ENCODE measurements around the gene TSC1. TPM values are rescaled to one million over a fixed set of nuclear protein-coding genes. Genes with fewer than 3 reads are reported as not detected.
A peak's percentile ranks its signal among the peaks of the same experiment; 100 is the strongest.

The TSC1 gene
- total and polyA plus RNA-seq, 10 of the 15 experiments (the other 5 are each of a cell fraction or from before 2014, with no cell fraction given): 4.0 to 48.0 (median 14.9) TPM

DNA sequence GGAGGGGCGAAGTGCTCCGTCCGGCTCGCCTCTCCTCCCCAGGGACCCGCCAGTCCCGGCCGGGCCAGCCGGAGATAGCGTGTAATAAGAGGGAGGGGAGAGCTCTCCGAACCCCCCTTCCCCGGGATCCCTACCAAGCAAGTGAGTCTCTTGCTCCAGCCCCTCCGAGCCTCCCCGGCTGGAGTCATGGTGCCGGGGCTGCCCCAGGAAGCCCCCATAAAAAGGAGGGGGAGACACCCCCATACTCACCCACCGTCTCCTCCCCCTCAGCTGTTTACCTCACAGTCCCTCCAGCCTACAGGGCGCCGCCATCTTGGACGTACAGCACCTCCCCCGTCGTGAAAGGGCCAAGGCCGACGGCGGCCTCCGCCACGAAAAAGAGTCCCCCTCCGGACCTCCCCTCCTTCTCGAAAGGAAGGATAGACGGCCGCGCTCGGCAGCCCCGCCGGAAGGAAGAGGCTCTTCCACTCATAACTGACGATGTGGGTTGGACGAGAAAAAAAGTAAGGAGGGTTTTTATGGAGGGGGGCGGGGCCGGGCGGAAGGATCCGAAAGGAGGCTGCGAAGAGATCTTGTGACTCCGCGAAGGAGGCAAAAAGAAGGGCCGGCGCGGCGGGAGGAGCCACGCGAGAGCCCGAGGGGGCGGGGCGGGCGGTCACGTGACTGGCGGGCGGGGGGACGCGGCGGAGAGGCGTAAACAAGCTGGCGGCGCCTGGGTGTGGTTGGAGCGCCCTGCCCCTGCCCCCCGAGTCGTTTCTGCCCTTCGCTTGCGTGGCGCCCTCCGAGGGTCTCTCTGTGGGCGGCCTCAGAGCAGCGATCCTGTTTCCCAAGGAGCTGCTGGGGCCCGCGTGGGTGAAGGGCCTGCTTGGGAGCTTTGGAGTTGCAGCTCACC lies at the start of gene TSC1 (continued):
- TF ChIP-seq, protein P1, sequence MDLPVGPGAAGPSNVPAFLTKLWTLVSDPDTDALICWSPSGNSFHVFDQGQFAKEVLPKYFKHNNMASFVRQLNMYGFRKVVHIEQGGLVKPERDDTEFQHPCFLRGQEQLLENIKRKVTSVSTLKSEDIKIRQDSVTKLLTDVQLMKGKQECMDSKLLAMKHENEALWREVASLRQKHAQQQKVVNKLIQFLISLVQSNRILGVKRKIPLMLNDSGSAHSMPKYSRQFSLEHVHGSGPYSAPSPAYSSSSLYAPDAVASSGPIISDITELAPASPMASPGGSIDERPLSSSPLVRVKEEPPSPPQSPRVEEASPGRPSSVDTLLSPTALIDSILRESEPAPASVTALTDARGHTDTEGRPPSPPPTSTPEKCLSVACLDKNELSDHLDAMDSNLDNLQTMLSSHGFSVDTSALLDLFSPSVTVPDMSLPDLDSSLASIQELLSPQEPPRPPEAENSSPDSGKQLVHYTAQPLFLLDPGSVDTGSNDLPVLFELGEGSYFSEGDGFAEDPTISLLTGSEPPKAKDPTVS (IDR thresholded peaks at IDR 0.05; ENCODE audit: low read depth, low read length): peak; percentile 83
- TF ChIP-seq, protein P2, sequence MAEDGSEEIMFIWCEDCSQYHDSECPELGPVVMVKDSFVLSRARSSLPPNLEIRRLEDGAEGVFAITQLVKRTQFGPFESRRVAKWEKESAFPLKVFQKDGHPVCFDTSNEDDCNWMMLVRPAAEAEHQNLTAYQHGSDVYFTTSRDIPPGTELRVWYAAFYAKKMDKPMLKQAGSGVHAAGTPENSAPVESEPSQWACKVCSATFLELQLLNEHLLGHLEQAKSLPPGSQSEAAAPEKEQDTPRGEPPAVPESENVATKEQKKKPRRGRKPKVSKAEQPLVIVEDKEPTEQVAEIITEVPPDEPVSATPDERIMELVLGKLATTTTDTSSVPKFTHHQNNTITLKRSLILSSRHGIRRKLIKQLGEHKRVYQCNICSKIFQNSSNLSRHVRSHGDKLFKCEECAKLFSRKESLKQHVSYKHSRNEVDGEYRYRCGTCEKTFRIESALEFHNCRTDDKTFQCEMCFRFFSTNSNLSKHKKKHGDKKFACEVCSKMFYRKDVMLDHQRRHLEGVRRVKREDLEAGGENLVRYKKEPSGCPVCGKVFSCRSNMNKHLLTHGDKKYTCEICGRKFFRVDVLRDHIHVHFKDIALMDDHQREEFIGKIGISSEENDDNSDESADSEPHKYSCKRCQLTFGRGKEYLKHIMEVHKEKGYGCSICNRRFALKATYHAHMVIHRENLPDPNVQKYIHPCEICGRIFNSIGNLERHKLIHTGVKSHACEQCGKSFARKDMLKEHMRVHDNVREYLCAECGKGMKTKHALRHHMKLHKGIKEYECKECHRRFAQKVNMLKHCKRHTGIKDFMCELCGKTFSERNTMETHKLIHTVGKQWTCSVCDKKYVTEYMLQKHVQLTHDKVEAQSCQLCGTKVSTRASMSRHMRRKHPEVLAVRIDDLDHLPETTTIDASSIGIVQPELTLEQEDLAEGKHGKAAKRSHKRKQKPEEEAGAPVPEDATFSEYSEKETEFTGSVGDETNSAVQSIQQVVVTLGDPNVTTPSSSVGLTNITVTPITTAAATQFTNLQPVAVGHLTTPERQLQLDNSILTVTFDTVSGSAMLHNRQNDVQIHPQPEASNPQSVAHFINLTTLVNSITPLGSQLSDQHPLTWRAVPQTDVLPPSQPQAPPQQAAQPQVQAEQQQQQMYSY (CRISPR knock-in tag; IDR thresholded peaks at IDR 0.05): no peak
- TF ChIP-seq, protein P3, sequence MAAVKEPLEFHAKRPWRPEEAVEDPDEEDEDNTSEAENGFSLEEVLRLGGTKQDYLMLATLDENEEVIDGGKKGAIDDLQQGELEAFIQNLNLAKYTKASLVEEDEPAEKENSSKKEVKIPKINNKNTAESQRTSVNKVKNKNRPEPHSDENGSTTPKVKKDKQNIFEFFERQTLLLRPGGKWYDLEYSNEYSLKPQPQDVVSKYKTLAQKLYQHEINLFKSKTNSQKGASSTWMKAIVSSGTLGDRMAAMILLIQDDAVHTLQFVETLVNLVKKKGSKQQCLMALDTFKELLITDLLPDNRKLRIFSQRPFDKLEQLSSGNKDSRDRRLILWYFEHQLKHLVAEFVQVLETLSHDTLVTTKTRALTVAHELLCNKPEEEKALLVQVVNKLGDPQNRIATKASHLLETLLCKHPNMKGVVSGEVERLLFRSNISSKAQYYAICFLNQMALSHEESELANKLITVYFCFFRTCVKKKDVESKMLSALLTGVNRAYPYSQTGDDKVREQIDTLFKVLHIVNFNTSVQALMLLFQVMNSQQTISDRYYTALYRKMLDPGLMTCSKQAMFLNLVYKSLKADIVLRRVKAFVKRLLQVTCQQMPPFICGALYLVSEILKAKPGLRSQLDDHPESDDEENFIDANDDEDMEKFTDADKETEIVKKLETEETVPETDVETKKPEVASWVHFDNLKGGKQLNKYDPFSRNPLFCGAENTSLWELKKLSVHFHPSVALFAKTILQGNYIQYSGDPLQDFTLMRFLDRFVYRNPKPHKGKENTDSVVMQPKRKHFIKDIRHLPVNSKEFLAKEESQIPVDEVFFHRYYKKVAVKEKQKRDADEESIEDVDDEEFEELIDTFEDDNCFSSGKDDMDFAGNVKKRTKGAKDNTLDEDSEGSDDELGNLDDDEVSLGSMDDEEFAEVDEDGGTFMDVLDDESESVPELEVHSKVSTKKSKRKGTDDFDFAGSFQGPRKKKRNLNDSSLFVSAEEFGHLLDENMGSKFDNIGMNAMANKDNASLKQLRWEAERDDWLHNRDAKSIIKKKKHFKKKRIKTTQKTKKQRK (IDR thresholded peaks at IDR 0.05; ENCODE audit: low read depth, low read length): no peak
- no peak for TF ChIP-seq CEBPB (IDR thresholded peaks at IDR 0.05; ENCODE audit: borderline replicate concordance in 1 of 2, low read depth in 2 of 2, low read length in 2 of 2)
- no peak for TF ChIP-seq ZBED1 (IDR thresholded peaks at IDR 0.05; ENCODE audit: borderline replicate concordance)
- 0 out of 2 replicates have a peak, but pooled peaks have one; percentile 19 for TF ChIP-seq EED (IDR thresholded peaks at IDR 0.05; ENCODE audit: low read depth)
- TF ChIP-seq, protein P4, sequence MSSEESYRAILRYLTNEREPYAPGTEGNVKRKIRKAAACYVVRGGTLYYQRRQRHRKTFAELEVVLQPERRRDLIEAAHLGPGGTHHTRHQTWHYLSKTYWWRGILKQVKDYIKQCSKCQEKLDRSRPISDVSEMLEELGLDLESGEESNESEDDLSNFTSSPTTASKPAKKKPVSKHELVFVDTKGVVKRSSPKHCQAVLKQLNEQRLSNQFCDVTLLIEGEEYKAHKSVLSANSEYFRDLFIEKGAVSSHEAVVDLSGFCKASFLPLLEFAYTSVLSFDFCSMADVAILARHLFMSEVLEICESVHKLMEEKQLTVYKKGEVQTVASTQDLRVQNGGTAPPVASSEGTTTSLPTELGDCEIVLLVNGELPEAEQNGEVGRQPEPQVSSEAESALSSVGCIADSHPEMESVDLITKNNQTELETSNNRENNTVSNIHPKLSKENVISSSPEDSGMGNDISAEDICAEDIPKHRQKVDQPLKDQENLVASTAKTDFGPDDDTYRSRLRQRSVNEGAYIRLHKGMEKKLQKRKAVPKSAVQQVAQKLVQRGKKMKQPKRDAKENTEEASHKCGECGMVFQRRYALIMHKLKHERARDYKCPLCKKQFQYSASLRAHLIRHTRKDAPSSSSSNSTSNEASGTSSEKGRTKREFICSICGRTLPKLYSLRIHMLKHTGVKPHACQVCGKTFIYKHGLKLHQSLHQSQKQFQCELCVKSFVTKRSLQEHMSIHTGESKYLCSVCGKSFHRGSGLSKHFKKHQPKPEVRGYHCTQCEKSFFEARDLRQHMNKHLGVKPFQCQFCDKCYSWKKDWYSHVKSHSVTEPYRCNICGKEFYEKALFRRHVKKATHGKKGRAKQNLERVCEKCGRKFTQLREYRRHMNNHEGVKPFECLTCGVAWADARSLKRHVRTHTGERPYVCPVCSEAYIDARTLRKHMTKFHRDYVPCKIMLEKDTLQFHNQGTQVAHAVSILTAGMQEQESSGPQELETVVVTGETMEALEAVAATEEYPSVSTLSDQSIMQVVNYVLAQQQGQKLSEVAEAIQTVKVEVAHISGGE (CRISPR knock-in tag; IDR thresholded peaks at IDR 0.05): no peak
- TF ChIP-seq, protein P5, sequence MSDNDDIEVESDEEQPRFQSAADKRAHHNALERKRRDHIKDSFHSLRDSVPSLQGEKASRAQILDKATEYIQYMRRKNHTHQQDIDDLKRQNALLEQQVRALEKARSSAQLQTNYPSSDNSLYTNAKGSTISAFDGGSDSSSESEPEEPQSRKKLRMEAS (IDR thresholded peaks at IDR 0.05; ENCODE audit: low read depth, low read length): peak; percentile 71; the same call in 1 of the 2 replicates
- TF ChIP-seq, protein P6, sequence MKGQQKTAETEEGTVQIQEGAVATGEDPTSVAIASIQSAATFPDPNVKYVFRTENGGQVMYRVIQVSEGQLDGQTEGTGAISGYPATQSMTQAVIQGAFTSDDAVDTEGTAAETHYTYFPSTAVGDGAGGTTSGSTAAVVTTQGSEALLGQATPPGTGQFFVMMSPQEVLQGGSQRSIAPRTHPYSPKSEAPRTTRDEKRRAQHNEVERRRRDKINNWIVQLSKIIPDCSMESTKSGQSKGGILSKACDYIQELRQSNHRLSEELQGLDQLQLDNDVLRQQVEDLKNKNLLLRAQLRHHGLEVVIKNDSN (IDR thresholded peaks at IDR 0.05; ENCODE audit: borderline replicate concordance, extremely low read length, insufficient read depth, low read depth, low read length): peak; percentile 78
- TF ChIP-seq KAT2A (conservative IDR thresholded peaks at IDR 0.05; ENCODE audit: control insufficient read depth, low read depth, low read length): no peak
